ENCODE results near the gene TFG. TPM values are rescaled to one million over a fixed set of nuclear protein-coding genes. Genes with fewer than 3 reads are reported as not detected.
"Not testable (repeated sequence)": the region's sequence is repeated elsewhere in the genome, so short reads cannot be mapped to it uniquely, and the experiment has no call there.

Gene TFG
- total RNA-seq, result 10 to 100 TPM; 47.6 to 52.8 (median 50.0) TPM
- total RNA-seq (2013), result 29.7 TPM

DNA sequence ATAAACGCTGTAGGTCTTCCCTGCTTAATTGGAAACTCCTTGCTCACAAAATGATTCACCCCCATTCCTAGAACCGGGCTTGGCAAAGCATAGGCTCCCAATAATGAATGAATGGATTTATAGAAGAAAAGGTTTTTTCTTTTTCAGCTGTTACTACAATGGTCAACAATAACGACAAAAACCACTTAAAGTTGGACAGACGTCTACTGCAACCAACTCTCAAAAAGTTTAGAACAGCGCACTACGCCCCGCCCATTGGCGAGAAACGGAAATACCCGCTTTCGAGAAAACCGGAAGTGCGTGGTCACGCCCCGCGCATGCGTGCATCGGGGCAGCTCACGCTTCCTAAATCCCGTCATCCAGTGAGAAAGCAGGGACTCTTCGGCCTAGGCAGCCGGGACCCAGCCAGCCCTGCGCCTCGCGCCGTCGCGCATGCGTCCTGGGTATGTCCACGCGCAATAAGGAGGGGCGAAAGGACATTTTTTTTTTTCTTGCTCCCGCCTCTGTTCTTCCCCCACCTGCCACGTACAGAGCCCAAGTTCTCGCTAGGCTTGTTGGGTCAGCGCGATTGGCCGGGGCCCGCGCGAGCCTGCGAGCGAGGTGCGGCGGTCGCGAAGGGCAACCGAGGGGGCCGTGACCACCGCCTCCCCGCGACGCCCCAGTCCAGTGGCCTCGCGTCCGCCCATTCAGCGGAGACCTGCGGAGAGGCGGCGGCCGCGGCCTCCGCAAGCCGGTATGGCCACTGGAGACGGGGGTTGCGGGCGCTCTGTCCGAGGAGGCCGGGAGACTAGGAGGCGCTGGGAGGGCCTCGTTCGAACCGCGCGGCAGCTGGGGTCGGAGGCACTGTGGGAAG is at the start of gene TFG:
Gene TFG (plus strand): TSS at position 506 of the 853 bp plus-strand sequence. CDS start 4,192 bp downstream, outside the sequence.
- peak; percentile 89 to 97 (median 92) for ATAC-seq
- intact Hi-C loops (cut with micrococcal nuclease), result loop anchor here (1.0 to 10.0 kb wide), 3 partner anchors 308 to 866 kb away; partner anchors contain the start of genes LNP1, PCNP, TBC1D23 and TOMM70
- under 1% methylated on average over 68 of the region's 76 CpGs for WGBS (ENCODE audit: insufficient coverage)
- Histone ChIP-seq H3K27ac (ENCODE audit: low read length) (peak within 1 kb of the TSS; percentile 84), H3K4me3 (ENCODE audit: low read length) (peak within 1 kb of the TSS; percentile 44), H3K36me3 (ENCODE audit: control insufficient read depth, insufficient read depth, low read length) (peaks cover 2% of the 10 kb centered on the region), H3K9me3 (ENCODE audit: control insufficient read depth, insufficient read depth, low read length) (no peaks in the 10 kb centered on the region), H3K27me3 (ENCODE audit: control insufficient read depth, insufficient read depth, low read length) (peaks cover 3% of the 10 kb centered on the region), H3K4me1 (ENCODE audit: control insufficient read depth, insufficient read depth, low read length) (peaks cover 19% of the 10 kb centered on the region)
- H3K27me3 Mint-ChIP-seq (ENCODE audit: low read depth in 2 of 2), result peaks cover 17 to 28% of the 10 kb centered on the region in 2 donors
- no peaks in the 10 kb centered on the region for H3K9me3 Mint-ChIP-seq
- peaks cover 5% of the 10 kb centered on the region for H3K36me3 Mint-ChIP-seq
- H3K27ac Mint-ChIP-seq, result peak within 1 kb of the TSS; percentile 97 to 98
- peak; percentile 96 to 100 for DNase-seq
- peaks cover 37 to 46% of the 10 kb centered on the region in 2 donors for H3K4me1 Mint-ChIP-seq
- H3K4me3 Mint-ChIP-seq, result peak within 1 kb of the TSS; percentile 92
- TF ChIP-seq, protein P1, sequence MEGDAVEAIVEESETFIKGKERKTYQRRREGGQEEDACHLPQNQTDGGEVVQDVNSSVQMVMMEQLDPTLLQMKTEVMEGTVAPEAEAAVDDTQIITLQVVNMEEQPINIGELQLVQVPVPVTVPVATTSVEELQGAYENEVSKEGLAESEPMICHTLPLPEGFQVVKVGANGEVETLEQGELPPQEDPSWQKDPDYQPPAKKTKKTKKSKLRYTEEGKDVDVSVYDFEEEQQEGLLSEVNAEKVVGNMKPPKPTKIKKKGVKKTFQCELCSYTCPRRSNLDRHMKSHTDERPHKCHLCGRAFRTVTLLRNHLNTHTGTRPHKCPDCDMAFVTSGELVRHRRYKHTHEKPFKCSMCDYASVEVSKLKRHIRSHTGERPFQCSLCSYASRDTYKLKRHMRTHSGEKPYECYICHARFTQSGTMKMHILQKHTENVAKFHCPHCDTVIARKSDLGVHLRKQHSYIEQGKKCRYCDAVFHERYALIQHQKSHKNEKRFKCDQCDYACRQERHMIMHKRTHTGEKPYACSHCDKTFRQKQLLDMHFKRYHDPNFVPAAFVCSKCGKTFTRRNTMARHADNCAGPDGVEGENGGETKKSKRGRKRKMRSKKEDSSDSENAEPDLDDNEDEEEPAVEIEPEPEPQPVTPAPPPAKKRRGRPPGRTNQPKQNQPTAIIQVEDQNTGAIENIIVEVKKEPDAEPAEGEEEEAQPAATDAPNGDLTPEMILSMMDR (IDR thresholded peaks at IDR 0.05), result no peak

- H3K36me3 Mint-ChIP-seq; ATAC-seq; H3K27me3 ChIP-seq (ENCODE audit: control insufficient read depth, insufficient read depth, low read length); DNase-seq; H3K4me3 ChIP-seq (ENCODE audit: low read length); H3K4me3 Mint-ChIP-seq; H3K4me1 Mint-ChIP-seq; H3K27ac ChIP-seq (ENCODE audit: low read length); H3K9me3 ChIP-seq (ENCODE audit: control insufficient read depth, insufficient read depth, low read length); H3K9me3 Mint-ChIP-seq; intact Hi-C loops (cut with micrococcal nuclease); H3K27ac Mint-ChIP-seq; H3K4me1 ChIP-seq (ENCODE audit: control insufficient read depth, insufficient read depth, low read length); H3K36me3 ChIP-seq (ENCODE audit: control insufficient read depth, insufficient read depth, low read length); H3K27me3 Mint-ChIP-seq (ENCODE audit: low read depth in 2 of 2): not testable (repeated sequence)
These were observed 48.0 kb upstream of the TFG start for GRCh38 chr3:100661294-100661693.

- H3K4me3 ChIP-seq (ENCODE audit: low read length), result no peak overlapping the region
- H3K27ac ChIP-seq (ENCODE audit: low read length), result no peak overlapping the region
- no peaks in the 10 kb centered on the region for H3K9me3 Mint-ChIP-seq
- H3K27me3 ChIP-seq (ENCODE audit: control insufficient read depth, insufficient read depth, low read length), result no peaks in the 10 kb centered on the region
- no CpG with 5 or more reads among the region's 2 CpGs for WGBS (ENCODE audit: insufficient coverage)
- ATAC-seq (no peak), DNase-seq (peak in 1 of 2 donors; percentile 15)
- H3K4me1 ChIP-seq (ENCODE audit: control insufficient read depth, insufficient read depth, low read length), result no peaks in the 10 kb centered on the region
- H3K9me3 ChIP-seq (ENCODE audit: control insufficient read depth, insufficient read depth, low read length), result no peaks in the 10 kb centered on the region
- no peak overlapping the region for H3K4me3 Mint-ChIP-seq
- no peaks in the 10 kb centered on the region for H3K36me3 ChIP-seq (ENCODE audit: control insufficient read depth, insufficient read depth, low read length)
- H3K36me3 Mint-ChIP-seq, result no peaks in the 10 kb centered on the region
- peaks cover 8 to 9% of the 10 kb centered on the region in 2 donors for H3K4me1 Mint-ChIP-seq
- no peak overlapping the region for H3K27ac Mint-ChIP-seq
- peaks cover 4 to 9% of the 10 kb centered on the region in 2 donors for H3K27me3 Mint-ChIP-seq (ENCODE audit: low read depth in 2 of 2)
- intact Hi-C loops (cut with micrococcal nuclease), result no loop called here
- TF ChIP-seq, protein P1 (IDR thresholded peaks at IDR 0.05), result no peak
These were observed 47.0 kb upstream of the TFG start for GRCh38 chr3:100662113-100662823.

GRCh38 chr3:100665230-100665629 is 44.1 kb upstream of the TFG start:
- Mint-ChIP-seq H3K27ac (peak overlapping the region; percentile 45 to 64), H3K9me3 (peaks cover 0 to 2% of the 10 kb centered on the region in 2 donors), H3K36me3 (no peaks in the 10 kb centered on the region), H3K27me3 (ENCODE audit: low read depth in 2 of 2) (no peaks in the 10 kb centered on the region), H3K4me3 (peak overlapping the region; percentile 47), H3K4me1 (peaks cover 8 to 9% of the 10 kb centered on the region in 2 donors)
- no peaks in the 10 kb centered on the region for H3K4me1 ChIP-seq (ENCODE audit: control insufficient read depth, insufficient read depth, low read length)
- no peak overlapping the region for H3K4me3 ChIP-seq (ENCODE audit: low read length)
- H3K9me3 ChIP-seq (ENCODE audit: control insufficient read depth, insufficient read depth, low read length), result peaks cover 3% of the 10 kb centered on the region
- DNase-seq (peak in 1 of 2 donors; percentile 41), ATAC-seq (peak; percentile 15 to 48 (median 26))
- no peaks in the 10 kb centered on the region for H3K36me3 ChIP-seq (ENCODE audit: control insufficient read depth, insufficient read depth, low read length)
- TF ChIP-seq, protein P1 (IDR thresholded peaks at IDR 0.05), result no peak
- H3K27me3 ChIP-seq (ENCODE audit: control insufficient read depth, insufficient read depth, low read length), result no peaks in the 10 kb centered on the region
- WGBS (ENCODE audit: insufficient coverage), result 6% methylated on average over 6 of the region's 7 CpGs
- H3K27ac ChIP-seq (ENCODE audit: low read length), result no peak overlapping the region
- intact Hi-C loops (cut with micrococcal nuclease), result no loop called here

- intact Hi-C loops (cut with micrococcal nuclease); H3K4me1 Mint-ChIP-seq; H3K36me3 ChIP-seq (ENCODE audit: control insufficient read depth, insufficient read depth, low read length); H3K9me3 Mint-ChIP-seq; H3K4me3 ChIP-seq (ENCODE audit: low read length); H3K27me3 Mint-ChIP-seq (ENCODE audit: low read depth in 2 of 2); H3K9me3 ChIP-seq (ENCODE audit: control insufficient read depth, insufficient read depth, low read length); DNase-seq; H3K4me3 Mint-ChIP-seq; H3K36me3 Mint-ChIP-seq; H3K27me3 ChIP-seq (ENCODE audit: control insufficient read depth, insufficient read depth, low read length); ATAC-seq; H3K4me1 ChIP-seq (ENCODE audit: control insufficient read depth, insufficient read depth, low read length); H3K27ac ChIP-seq (ENCODE audit: low read length); H3K27ac Mint-ChIP-seq: not testable (repeated sequence)
- WGBS (ENCODE audit: insufficient coverage), result 90% methylated on average over 2 of the region's 6 CpGs
These were observed 42.6 kb upstream of the TFG start for GRCh38 chr3:100666699-100667098.
